HG02943 (cell line): ENCODE data around the gene STAG3.
"Not testable (repeated sequence)": the region's sequence is repeated elsewhere in the genome, so short reads cannot be mapped to it uniquely, and the experiment has no call there.

Source experiments
- ATAC-seq: cut with Tn5 transposase; IDR thresholded peaks from one replicate; pipeline ENCODE4 v1.9.1; 2021; ENCODE audit warnings: mild to moderate bottlenecking, low read depth, moderate library complexity; ENCODE audit not compliant: unreplicated experiment

Gene STAG3

GRCh38 chr7:100173806-100174495 lies 3.8 kb upstream of the STAG3 start:
- ATAC-seq: no peak

- ATAC-seq: no peak
Observed at GRCh38 chr7:100174582-100174981, 3.1 kb upstream of the STAG3 start.

- ATAC-seq: no peak
Observed at GRCh38 chr7:100175296-100175935, 2.3 kb upstream of the STAG3 start.

GRCh38 chr7:100176096-100177044 lies 1.3 kb upstream of the STAG3 start:
- no peak for ATAC-seq

- not testable (repeated sequence) for ATAC-seq
Observed at GRCh38 chr7:100180084-100180483, 2.4 kb downstream of the STAG3 start.

- not testable (repeated sequence) for ATAC-seq
Observed at GRCh38 chr7:100182616-100183015, 4.9 kb downstream of the STAG3 start.

- ATAC-seq: not testable (repeated sequence)
Observed at GRCh38 chr7:100183090-100183489, 5.4 kb downstream of the STAG3 start.

GRCh38 chr7:100185726-100186125 lies 8.0 kb downstream of the STAG3 start:
- no peak for ATAC-seq

GRCh38 chr7:100189061-100189460 lies 11.3 kb downstream of the STAG3 start:
- ATAC-seq: no peak

- no peak for ATAC-seq
Observed at GRCh38 chr7:100190048-100190711, 12.5 kb downstream of the STAG3 start.

GRCh38 chr7:100191775-100192174 lies 14.1 kb downstream of the STAG3 start:
- no peak for ATAC-seq

GRCh38 chr7:100192281-100192862 lies 14.7 kb downstream of the STAG3 start:
- ATAC-seq: not testable (repeated sequence)

GRCh38 chr7:100192969-100193368 lies 15.3 kb downstream of the STAG3 start:
- no peak for ATAC-seq

GRCh38 chr7:100195222-100195621 lies 17.5 kb downstream of the STAG3 start:
- no peak for ATAC-seq

- not testable (repeated sequence) for ATAC-seq
Observed at GRCh38 chr7:100195901-100196322, 18.2 kb downstream of the STAG3 start.

GRCh38 chr7:100198266-100198665 lies 20.5 kb downstream of the STAG3 start:
- no peak for ATAC-seq

- ATAC-seq: no peak
Observed at GRCh38 chr7:100200693-100201092, 23.0 kb downstream of the STAG3 start.

GRCh38 chr7:100204454-100204853 lies 26.7 kb downstream of the STAG3 start:
- ATAC-seq: no peak

- no peak for ATAC-seq
Observed at GRCh38 chr7:100208911-100209408, 31.2 kb downstream of the STAG3 start.

- no peak for ATAC-seq
Observed at GRCh38 chr7:100209493-100209892, 31.8 kb downstream of the STAG3 start.
